GM18870 (cell line): Measurements from ENCODE around the gene STK11.
"Not testable (repeated sequence)": the region's sequence is repeated elsewhere in the genome, so short reads cannot be mapped to it uniquely, and the experiment has no call there.

Experiments used
- ATAC-seq: cut with Tn5 transposase; IDR thresholded peaks from one replicate; pipeline ENCODE4 v1.9.1; 2021; ENCODE audit warnings: moderate library complexity; ENCODE audit not compliant: unreplicated experiment

The STK11 gene

GRCh38 chr19:1206150-1206863 lies 729 bp downstream of the STK11 start:
- ATAC-seq = no peak

- ATAC-seq = no peak
Observed at GRCh38 chr19:1206864-1207450, 1.4 kb downstream of the STK11 start.

- not testable (repeated sequence) for ATAC-seq
Observed at GRCh38 chr19:1208830-1209229, 3.3 kb downstream of the STK11 start.

GRCh38 chr19:1210227-1210538 lies 4.6 kb downstream of the STK11 start:
- no peak for ATAC-seq

- ATAC-seq = no peak
Observed at GRCh38 chr19:1211494-1212234, 6.1 kb downstream of the STK11 start.

DNA sequence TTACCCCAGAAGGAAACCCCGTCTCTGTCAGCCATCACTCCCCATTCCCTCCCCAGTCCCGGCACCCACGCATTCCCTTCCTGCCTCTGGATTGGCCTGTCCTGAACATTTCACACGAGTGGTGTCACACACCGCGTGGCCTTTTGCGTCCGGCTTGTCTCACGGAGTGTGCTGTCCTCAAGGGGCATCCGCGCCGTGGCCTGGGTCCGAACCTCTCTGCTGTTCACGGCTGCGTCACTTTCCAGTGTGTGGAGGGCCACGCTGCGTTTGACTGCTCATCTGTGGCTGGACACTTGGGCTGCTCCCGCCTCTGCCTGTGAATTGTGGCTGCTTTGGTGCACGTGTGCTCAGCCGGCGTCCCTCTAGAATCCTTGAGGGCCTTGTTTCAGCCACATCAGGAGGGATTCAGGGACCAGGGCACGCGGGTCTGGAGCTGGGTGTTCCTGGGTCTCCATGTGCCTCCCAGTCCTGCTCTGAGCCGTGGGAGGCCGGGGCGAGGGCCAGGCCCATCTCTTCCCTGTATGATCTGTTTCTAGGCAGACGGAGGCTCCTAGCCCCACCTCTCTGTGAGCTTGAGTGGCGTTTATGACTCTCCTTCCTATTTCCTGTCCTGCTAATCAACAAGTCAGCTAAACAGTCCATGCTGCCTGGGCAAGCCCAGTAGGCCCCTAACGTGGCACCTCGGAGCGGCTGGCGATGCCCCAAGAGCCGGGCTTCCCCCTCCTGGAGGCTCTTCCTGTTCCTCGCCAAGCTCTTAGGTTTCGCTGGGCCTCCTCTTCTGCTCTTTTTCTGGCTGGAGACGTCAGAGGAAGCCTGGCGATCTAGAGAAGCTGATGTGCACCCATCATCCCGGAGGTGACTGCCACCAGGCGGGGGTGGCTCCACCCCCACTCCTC lies 8.1 kb downstream of the STK11 start:
- no peak for ATAC-seq

GRCh38 chr19:1214299-1214861 lies 8.8 kb downstream of the STK11 start:
- ATAC-seq = no peak

DNA sequence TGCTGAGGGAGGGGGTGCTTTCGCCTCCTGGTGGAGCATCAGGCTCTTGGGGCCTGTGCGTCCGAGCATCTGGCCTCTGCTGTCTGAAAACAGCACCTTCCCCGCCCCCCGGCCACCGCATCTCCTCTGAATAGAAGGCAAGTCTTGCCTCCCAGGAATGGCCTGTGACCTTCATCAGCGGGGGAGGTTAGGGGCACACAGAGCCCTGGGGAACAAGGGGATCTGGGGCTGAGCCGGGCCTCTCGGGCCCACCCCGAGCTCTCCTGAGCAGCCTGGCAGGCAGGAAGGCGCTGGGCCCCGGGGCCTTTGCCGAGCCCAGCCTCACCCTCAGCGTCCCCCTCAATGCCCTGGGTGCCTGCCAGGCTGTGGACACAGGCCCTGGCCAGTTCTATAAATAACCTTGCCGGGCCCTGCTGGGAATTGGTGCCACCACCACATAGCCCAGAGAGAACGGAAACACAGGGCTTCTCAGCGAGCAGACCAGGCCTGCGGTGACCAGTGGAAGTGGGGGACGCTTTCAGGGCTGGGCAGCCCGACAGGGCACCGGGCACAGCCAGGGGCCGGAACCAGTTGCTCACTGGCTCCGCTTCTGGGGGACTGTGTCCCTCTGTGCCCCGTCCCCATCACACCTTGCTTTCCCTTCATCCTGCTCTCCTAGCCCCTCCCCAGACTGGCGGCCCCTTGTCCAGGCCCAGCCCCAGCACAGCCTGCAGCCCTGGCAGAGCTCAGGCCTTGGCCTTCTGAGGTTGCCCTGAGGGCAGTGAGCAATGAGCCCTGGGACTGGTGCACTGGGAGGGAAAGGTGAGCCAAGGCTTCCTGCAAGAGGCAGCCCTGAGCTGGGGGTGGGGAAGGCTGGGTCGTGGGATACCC lies 9.5 kb downstream of the STK11 start:
- ATAC-seq = no peak

DNA sequence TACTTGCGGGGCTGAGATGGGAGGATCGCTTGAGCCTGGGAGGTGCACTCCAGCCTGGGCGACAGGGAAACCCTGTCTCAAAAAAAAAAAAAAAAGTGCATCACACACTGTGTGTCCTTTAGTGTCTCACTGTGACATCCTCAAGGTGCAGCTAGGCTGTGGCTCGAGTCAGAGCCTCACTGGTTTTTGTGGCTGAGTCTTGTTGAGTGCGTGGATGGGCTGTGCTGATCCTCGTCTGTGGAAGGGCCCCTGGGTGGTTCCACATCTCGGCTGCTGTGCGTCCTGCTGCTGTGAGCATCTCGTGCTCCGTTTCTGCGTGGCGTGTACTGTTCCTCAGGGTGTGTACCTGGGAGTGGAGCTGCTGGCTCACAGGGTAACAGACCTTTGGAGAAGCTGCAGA lies 11.2 kb downstream of the STK11 start:
- no peak for ATAC-seq

GRCh38 chr19:1217366-1217765 lies 11.8 kb downstream of the STK11 start:
- ATAC-seq = no peak

GRCh38 chr19:1218751-1219567 lies 13.4 kb downstream of the STK11 start:
- no peak for ATAC-seq

DNA sequence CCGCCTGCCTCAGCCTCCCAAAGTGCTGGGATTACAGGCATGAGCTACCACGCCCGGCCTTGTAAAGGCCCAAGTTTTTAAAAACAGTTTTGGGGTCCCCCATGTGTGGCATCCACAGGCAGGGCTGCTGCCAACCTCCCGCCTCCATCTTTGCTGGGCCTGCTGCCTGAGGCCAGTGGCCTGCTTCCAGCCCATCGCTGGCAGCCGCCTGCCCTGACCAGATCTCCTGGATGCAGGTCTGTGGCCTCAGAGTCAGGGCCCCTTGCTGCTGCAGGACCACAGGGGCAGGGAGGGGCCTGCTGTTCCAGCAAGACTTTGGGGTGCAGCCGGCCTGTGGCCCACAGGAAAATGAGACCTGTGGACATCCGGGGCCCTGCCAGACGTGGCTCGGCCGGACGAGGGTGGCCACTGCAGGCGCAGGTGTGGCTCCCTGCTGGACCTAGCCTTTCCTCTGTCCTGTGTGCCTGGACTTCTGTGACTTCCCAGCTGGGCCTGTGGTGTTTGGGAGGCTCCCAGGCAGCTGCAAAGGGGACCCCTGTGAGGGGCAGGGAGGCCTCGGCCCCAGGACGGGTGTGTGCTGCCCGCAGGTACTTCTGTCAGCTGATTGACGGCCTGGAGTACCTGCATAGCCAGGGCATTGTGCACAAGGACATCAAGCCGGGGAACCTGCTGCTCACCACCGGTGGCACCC lies 14.4 kb downstream of the STK11 start:
- ATAC-seq = no peak

DNA sequence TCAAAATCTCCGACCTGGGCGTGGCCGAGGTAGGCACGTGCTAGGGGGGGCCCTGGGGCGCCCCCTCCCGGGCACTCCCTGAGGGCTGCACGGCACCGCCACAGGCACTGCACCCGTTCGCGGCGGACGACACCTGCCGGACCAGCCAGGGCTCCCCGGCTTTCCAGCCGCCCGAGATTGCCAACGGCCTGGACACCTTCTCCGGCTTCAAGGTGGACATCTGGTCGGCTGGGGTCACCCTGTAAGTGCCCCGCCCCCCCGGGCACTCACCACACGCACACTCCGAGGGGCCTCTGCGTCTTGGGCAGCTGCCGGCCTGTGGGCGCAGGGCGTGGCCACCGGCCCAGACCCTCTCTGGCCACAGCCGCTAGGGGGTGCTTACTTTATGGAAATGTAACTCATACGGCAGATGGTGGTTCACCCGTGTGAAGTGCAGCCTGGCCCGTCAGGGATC lies 14.9 kb downstream of the STK11 start:
- no peak for ATAC-seq

DNA sequence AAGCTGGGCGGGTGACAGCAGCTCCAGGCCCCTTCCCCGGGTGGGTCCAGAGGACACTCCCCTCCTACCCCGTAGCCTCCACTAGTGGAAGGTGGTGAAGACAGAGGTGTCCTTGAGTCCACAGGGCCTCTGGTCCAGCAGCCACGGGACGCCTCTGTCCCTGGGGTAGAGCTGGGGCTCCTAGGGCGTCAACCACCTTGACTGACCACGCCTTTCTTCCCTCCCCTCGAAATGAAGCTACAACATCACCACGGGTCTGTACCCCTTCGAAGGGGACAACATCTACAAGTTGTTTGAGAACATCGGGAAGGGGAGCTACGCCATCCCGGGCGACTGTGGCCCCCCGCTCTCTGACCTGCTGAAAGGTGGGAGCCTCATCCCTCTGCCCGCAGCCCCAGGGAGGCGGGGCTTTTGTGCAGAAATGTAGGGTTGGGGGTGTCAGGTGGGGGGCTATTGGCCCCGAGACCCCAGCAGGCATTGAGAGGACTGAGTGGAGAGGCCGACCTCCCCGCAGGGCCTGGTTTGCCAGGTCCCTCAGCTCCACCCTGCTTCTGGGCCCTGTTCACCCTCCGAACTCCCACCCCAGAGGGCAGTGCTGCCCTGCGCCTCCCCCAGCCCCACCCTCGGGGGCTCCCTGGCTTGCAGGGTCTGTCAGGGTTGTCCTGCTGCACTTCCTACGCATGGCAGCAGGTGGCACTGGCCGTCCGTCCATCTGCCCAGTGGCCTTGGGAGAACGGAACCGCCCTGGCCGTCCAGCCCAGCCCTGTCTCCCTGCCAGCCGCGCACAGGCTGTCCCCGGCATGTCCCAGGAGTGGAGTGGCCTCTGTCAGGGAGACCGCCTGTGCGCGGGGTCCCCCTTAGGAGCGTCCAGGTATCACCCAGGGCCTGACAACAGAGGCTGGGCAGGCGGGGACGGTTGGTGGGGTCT lies 15.7 kb downstream of the STK11 start:
- ATAC-seq = no peak

- ATAC-seq = no peak
Observed at GRCh38 chr19:1221904-1222255, 16.3 kb downstream of the STK11 start.

- no peak for ATAC-seq
Observed at GRCh38 chr19:1222394-1222793, 16.8 kb downstream of the STK11 start.

- ATAC-seq = no peak
Observed at GRCh38 chr19:1223018-1223855, 17.7 kb downstream of the STK11 start.
